SHP77 treated with DMSO at 0.1 percent for 48 hours (cell line): Measurements from ENCODE around the gene TOM1L2.
"Not testable (repeated sequence)": the region's sequence is repeated elsewhere in the genome, so short reads cannot be mapped to it uniquely, and the experiment has no call there.

Source experiments
- DNase-seq: peaks from one replicate; lab custom pipeline; 2025; lab: John Stamatoyannopoulos, UW

The TOM1L2 gene

DNA sequence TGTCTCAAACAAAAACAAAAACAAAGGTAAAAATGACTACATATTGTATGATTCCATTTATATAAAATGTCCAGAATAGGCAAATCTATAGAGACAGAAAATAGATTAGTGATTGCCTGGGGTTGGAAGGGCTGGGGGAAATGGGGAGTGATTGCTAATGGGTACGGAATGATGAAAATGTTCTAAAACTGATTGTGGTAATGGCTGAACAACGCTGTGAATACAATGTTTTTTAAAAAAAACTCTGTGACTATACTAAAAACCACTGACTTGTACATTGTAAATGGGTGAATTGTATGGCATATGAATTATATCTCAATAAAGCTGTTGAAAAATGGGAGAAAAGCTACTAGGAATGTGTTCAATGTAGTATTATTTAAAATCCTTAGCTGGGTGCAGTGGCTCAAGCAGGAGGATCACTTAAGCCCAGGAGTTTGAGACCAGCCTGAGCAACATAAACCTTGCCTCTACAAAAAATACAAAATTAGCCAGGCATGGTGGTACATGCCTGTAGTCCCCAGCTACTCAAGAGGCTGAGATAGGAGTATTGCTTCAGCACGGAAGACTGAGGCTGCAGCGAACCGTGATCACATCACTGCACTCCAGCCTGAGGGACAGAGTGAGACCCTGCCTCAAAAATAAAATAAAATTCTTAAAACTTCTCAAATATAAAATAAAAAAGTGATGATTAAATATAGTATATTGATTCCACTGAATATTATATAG, 47.9 kb downstream of the TOM1L2 start:
- no peak for DNase-seq

DNA sequence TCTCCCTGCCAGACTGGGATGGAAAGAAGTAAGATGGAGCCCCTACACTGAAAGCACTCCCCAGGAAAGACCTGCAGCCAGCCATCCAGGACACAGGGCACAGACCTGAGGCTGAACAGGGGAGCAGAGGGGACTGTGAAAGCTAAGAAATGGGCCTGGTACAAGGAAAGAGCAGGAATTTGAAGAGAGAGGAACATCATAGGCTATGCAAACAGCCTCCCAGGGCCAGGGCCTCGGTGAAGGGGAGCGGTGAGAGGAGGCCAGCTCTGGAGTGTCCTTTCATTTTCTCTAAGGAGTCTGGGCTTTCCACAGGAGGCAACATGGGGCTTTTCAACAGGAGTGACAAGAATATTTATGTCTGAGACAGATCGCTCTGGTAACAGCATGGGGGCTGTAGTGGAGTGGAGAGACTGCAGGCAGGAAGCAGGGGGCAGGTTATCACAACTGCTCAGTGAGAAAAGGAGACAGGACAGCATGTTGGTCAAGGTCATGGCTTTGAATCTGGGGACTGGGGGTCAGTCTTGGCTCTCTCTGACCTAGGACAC, 50.1 kb downstream of the TOM1L2 start:
- DNase-seq = no peak

DNA sequence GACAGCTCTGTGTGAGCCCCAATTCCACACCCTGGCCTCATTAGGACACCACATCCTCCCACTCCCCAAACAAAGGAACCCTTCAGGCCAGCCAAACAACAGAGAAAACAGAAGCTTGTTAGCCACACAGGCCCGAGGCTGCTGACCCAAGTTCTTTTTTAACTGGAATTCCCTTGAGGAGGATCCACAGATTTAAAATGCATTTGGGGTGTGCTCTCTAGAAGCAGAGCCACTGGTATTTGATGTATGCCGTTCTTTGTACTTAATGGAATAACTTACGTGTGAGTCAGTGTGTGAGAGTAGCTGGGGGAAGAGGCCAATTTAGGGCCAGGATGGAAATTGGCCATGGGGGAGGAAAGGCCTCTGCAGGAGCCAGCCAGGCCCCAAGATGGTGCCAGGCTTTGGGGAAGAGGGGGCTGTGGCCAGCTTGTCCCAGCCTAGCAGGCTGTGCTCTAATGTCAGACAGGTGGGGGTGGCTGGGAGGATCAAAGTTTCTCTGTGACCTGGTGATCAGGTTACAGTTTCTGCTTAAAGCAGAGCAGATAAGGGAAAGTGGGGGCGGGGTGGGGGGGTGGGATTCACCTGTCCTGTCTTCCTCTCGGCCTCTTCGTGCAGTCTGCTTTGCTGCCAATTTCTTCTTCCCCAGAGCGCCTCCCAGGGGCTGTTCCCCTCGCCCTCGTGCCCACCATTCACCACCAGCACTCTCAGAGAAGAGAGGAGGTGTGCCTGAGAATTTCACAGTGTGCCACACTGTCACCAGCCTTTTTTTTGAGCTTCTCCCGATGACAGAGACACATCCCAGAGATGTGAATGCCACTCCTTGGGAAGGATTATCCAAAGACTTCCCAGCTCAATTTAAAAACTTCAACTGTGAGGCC, 50.8 kb downstream of the TOM1L2 start:
- DNase-seq = no peak

DNA sequence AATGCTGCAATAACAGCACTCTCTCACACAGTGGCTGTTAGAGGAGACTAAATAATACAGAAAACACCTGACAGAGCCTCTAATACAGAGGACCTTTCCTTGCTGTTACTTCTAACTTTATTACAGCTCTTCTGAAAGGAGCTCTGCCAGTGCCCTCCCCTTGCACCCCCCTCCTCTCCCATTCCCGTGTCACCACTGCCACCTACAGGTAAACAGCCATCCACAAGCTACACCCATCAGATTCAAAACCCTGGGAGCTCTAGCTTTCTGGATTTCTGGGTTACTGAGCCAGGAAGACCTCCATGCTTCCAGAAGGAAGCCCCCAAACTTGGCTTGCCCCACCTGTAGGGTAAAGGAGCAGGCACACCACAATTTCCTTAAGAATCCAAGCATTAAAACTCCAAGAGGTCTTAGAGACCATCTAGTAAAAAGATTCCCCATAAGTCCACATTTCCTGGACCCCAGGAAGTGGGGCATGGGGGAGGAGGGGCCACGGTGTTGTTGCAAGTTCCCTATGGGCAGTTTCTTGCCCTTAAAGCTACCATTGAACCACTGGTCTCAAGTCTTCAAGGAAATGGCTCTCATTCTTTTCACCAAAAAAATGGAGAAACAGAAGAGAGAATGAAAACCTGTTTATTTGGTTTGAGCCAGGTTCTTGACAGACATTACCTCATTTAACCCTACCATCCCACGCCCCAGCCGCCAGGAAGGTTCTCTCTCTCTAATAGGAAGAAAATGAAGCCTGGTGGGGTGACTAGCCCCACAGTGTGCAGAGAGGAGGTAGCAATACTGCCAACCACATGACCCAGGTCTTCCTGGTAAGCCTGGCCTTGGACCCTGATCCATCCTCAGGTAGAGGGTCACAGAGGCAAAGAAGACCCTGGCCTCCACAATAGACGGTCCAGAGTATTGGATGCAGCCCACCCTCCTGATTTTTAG, 52.8 kb downstream of the TOM1L2 start:
- DNase-seq = peak; percentile 73

DNA sequence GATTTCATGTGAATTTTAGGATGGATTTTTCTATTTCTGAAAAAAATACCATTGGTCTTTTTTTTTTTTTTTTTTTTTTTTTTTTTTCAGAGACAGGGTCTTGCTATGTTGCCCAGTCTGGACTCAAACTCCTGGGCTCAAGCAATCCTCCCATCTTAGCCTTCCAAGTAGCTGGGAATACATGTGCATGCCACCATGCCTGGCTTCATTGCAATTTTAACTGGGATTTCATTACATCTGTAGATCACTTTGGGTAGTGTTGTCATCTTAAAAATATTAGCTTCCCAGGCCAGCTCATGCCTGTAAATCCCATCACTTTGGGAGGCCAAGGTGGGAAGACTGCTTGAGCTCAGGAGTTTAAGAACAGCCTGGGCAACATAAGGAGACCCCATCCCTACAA, 54.8 kb downstream of the TOM1L2 start:
- DNase-seq = no peak

DNA sequence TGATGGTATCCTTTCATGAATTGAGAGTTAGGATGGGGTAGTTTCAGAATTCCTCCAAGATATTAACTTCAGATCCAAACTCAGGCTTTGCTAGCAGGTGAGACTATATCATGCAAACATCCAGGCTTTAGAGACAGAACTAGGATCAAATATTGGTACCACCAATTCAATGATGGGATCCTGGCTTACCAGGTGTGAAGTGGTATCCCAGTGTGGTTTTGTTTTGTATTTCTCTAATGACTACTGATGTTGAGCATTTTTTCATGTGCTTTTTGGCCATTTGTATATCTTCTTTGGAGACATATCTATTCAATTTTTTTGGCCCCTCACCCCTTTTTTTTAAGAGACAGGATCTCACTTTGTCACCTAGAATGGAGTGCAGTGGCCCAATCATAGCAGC, 57.0 kb downstream of the TOM1L2 start:
- DNase-seq = no peak

DNA sequence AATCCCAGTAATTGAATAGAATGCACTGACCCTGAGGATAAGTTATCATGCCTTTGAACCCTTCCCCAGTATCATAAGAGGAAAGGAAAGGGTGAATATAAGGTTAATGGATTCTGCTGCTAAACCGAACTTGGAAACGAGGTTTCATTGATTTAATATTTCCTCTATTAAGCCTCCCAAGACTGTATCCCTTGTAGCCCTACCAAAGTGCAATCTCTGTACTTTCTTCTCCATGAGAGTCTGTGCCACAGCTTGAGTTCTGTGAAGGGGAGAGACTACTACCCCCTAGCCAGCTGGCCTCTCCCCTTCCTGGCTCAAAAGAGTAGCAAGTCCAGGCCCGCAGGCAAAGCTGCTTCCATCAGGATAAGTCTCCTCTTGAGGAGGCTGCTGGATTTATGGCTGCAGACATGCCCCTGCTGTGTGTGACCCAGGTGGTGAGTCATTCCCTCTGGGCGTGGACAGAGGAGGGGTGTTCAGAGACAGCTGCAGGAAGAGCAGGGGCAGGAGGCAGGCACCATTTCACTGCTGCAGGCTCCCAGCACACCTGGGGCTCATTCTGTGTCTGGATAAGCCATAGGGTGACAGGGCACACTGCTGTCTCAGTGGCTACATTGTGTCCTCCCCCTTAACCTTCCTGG, 58.4 kb downstream of the TOM1L2 start:
- DNase-seq = peak; percentile 99

DNA sequence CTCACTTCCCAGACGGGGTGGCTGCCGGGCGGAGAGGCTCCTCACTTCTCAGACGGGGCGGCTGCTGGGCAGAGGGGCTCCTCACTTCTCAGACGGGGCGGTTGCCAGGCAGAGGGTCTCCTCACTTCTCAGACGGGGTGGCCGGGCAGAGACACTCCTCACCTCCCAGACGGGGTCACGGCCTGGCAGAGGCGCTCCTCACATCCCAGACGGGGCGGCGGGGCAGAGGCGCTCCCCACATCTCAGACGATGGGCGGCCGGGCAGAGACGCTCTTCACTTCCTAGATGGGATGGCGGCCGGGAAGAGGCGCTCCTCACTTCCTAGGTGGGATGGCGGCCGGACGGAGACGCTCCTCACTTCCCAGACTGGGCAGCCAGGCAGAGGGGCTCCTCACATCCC, 59.9 kb downstream of the TOM1L2 start:
- not testable (repeated sequence) for DNase-seq

DNA sequence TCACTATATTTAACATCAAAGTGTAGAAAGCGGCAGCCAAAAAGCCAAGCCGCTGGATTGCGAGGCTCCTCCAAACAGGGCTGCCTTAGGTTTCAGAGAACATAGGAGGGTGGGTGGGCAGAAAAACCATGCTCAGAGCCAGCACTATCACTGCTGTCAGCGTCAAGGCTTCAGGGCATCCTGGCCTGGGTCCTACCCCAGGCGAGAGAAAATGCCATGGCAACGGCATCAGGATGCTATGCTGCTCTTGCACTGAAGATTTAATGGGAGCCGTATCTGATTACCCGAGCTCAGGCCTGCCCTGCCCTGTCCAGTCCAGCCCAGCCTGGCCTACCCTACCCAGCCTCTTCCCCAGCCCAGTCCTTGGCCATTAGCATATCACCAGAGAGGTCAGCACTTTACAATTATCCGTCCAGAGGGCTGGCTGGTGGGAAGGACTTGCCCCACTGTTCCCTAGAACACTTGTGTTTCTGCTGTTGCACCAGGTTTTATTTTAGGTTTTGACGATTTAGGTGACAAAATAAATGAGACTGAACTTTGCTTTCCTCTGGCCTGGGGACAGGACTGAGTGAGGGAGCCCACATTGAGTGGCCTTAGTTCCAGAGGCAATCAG, 61.1 kb downstream of the TOM1L2 start:
- DNase-seq = no peak

DNA sequence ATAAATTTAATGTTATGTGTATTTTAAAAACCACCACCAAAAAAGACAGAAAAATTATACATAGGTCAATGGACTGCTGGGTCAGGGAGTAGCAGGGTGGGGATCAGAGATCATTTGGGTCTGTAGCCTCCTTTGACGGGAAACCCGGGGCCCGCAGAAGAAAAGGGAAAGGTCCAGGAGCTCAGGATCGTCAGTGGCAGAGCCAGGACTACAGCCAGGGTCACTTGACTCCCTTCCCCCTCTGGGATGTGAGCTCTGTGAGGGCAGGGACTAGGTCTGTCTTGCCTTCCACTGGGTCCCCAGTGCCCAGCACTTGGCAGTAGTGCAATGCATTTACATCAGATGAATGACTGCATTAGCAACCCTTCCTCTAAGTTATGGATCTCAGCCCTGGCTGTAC, 62.1 kb downstream of the TOM1L2 start:
- no peak for DNase-seq

DNA sequence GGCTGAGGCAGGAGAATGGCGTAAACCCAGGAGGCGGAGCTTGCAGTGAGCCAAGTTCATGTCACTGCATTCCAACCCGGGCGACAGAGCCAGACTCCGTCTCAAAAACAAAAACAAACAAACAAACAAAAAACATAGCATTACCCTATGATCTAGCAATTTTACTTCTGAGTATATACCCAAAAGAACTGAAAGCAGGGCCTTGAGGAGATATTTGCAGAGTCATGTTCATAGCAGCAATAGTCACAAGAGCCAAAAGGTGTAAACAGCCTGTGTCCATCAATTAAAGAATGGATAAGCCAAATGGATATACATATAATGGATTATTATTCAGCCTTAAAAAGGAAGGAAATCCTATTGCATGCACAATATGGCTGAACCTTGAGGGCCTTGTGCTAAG, 63.1 kb downstream of the TOM1L2 start:
- DNase-seq = no peak

DNA sequence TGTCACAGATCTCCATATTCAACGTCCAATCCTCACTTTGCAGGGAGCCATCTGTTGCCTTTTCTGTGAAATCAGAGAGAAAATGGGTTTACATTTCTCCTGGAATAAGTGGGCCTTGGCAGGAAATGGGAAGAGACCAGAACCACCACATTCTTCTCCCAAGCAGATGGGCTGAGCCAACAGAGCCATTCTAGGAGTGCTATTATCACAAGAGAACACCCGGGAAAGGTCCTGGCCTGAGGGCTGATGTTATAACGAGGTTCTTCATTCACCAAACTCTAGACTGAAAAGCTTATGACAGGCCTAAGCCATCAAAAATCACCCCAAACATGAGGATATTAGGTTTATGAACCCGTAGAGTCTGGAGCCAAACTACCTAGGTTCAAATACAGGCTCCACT, 64.7 kb downstream of the TOM1L2 start:
- no peak for DNase-seq

DNA sequence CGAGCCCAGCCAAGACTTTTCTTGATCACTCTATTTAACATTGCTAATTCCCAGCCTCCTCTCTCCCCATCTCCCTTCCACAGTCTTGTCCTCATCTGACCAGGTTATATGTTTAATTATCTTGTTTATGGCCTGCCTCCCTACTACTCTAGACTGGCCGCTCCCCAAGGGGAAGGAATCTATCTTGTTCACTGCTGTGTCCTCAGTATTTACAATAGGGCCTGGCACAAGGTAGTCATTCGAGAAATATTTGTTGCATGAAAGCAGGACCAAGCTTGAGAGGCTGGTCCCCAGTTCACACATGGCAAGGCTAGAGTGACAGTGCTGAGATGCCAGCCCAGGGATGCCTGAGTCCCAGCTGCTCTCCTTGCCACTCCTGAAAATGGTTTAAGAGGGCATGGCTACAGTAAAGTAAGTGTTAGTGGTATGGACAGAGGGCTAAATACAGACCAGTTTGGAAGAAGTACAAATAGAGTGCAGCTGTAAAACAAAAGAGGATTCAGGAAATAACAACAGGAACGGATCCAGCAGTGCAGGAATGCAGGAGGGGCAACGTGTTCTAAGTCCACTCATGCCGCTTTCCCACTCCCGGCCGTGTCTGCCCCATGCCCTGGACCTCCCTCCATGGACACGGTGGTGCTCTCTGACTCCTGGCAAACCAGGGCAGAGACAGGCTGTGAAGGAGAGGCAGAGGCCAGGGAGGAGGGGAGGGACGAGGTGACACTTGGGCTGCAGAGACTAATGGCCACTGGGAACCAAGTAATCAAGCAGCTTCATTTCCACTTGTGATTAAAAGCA, 65.6 kb downstream of the TOM1L2 start:
- DNase-seq = no peak

DNA sequence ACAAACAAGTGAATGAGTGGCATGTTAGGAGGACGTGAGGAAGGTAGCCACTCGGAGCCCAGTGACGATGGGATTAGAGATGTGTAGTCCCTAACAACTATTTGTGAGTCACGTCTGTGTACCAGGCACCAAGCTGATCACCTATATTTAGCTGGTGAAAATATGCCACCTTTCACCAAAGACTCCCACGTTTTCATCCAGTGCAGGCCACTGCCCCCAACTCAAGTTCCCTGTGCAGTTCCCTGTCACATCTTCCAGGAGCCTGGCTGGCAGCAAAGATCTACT, 67.2 kb downstream of the TOM1L2 start:
- DNase-seq = no peak

DNA sequence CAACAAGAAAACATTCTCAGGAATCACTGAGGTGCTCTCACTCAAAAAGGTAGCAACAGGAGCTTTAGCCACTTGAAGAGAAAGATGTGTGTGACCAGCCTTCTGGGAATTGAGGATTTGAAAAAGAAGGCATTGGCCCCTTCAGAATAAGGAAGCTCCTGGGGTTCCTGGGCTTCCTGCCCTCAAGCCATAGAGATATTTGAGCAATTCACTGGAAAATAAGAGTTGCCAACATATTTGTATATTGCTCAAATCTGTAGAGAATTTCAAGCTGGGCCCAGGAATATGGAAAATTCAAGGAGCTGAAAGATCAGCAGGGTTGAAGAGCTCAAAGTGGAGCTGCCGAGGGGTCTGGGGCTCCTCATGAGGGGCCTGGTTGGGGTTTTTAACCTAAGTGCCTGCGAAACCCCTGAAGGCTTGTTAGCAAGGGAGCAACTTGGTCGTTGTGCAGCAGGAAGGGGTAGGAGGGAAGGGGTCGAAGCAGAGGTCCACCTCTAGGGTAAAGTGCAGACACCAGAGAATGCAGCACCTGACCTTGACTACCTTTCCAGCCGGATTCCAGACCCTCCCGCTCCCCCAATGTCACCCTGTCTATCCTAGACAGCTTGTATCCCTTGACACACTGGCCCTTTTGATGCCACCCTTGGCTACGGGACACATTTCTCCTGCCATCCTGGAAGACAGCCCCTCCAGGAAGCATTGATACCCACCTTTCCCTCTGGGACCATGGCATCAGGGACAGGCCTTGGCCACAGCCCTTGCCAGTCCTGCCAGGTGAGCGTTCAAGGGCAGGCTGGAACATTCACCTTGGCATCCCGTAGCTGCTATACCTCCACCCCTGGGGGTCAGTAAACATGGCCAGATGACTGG, 67.8 kb downstream of the TOM1L2 start:
- DNase-seq = no peak

DNA sequence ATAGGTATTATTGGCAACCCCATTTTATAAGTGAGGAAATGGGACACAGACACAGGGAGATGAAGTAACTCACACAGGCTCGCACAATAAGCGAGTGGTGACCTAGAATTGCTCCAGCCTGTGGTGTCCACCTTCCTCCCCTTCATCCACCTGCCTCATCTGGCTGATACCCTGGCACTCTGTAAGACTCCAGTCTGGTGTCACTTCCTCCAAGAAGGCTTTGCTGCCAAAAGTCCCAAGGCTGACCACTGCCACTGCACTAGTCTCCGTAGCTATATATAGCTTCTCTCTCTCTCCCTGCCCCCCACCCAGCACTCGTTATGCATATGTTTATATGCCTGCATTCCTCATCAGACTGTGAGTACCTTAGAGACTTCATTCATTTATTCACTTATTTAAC, 69.3 kb downstream of the TOM1L2 start:
- DNase-seq = no peak

DNA sequence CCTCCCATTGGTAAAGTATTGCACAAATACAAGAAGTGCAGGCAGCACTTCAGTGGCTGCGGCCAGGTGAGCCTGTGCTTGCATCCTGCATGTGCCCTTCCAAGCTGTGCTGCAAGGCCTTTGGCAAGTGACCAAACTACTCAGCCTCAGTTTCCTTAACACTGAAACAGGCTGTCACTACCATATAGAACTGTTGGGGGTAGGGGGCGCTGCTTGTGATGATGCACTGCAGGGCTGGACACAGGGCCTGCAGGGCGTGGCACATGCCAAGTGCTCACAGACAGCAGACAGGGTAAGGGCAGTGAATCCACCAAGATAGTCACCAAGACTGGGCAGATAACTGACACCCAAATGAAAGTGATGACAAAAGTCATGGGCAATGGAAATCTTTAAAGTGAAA, 69.8 kb downstream of the TOM1L2 start:
- DNase-seq = no peak

DNA sequence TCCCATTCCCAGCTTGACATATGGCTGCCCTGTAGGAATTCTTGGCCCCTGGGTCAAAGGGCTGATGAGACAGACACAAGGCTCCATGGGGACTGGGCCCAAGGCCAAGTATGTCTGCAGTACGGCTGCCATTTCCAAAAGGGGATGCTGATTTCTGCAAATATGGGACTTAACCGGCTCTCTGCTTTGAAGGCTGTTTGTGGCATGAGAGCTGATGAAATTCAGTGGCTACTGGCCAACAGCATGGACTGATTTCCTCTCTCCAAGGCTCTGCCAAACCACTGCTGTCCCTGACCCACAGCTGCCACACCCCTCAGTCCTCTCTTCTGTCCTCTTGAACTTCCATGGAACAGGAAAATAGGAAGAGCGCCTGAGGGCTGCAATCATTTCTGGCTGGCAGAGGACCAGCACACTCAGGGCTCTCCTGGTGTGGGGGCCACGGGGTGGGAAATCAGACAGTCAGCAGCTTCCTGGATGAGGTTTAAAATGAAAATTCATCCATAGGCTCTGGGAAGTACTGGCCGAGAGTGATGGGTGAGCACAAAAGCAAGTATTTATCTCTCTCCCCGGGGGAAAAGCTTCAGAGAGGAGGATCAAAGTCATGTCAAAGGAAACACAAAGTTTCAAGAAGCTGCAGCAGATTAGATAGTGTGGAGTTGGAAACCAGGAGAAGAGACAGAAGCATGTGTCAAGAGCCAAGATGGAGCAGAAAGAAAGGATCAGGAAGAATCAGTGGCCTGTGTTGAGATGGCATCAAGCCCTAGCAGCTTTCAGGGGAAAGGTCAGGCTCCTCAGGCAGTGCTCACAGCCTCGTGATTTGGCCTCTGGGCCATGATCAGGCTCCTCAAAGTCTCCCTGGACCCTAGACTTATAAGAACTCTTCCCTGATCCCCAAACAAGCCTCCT, 71.3 kb downstream of the TOM1L2 start:
- DNase-seq = peak; percentile 73
